CD14-positive monocyte (primary cell): Measurements from ENCODE around the gene ZNF90. TPM values are rescaled to one million over a fixed set of nuclear protein-coding genes. Genes with fewer than 3 reads are reported as not detected.
"Not testable (repeated sequence)": the region's sequence is repeated elsewhere in the genome, so short reads cannot be mapped to it uniquely, and the experiment has no call there.

ENCODE experiments used
- DNase-seq, 3 donors: peaks; one replicate each; pipeline ENCODE4 v3.0.0-alpha.2; 2011 to 2022
- H2AFZ ChIP-seq: 2 replicates; pipeline ENCODE4 v1.6.0; 2012; ENCODE audit warnings: mild to moderate bottlenecking, low read depth, low read length, inconsistent platforms; ENCODE audit not compliant: insufficient read depth, poor library complexity, severe bottlenecking
- H3K27ac ChIP-seq, 2 donors: 1 replicate in 1 of 2; 2 replicates in 1 of 2; pipeline ENCODE4 v1.5.1; 2012 to 2013; ENCODE audit warnings: low read length in 2 of 2, control low read depth in 1 of 2, inconsistent platforms in 1 of 2, low read depth in 1 of 2, mild to moderate bottlenecking in 1 of 2
- H3K27me3 ChIP-seq, 2 donors: one replicate each; pipeline versions ENCODE4 v1.6.0 to v1.6.1; 2011 to 2013; ENCODE audit warnings: low read length in 2 of 2; ENCODE audit not compliant: control insufficient read depth in 2 of 2, insufficient read depth in 2 of 2
- H3K36me3 ChIP-seq, 2 donors: replicated peaks in 1 of 2; 1 replicate in 1 of 2; 2 replicates in 1 of 2; pipeline versions ENCODE4 v1.5.1 to v1.6.1; 2012 to 2013; ENCODE audit warnings: low read length in 2 of 2, control low read depth in 1 of 2, inconsistent platforms in 1 of 2, mild to moderate bottlenecking in 1 of 2; ENCODE audit not compliant: insufficient read depth in 2 of 2, control insufficient read depth in 1 of 2
- H3K4me1 ChIP-seq, 2 donors: 1 replicate in 1 of 2; 2 replicates in 1 of 2; pipeline versions ENCODE4 v1.5.1 to v1.6.1; 2012 to 2013; ENCODE audit warnings: low read length in 2 of 2, control low read depth in 1 of 2, inconsistent platforms in 1 of 2, mild to moderate bottlenecking in 1 of 2, moderate library complexity in 1 of 2; ENCODE audit not compliant: insufficient read depth in 2 of 2, control insufficient read depth in 1 of 2
- H3K4me2 ChIP-seq: replicated peaks from 2 replicates; pipeline ENCODE3; 2012; ENCODE audit warnings: low read length, moderate library complexity, mild to moderate bottlenecking; ENCODE audit not compliant: poor library complexity, severe bottlenecking; ENCODE audit errors: extremely low read depth
- H3K4me3 ChIP-seq, 3 experiments: fragments of 200-600 bp in 1 of 3; sonication (generic) in 1 of 3; replicated peaks in 1 of 3; 1 replicate in 2 of 3; 2 replicates in 1 of 3; pipeline ENCODE4 v1.5.1; 2011 to 2013; ENCODE audit warnings: low read length in 3 of 3, mild to moderate bottlenecking in 3 of 3, control low read depth in 2 of 3, low read depth in 2 of 3, inconsistent platforms in 1 of 3, moderate library complexity in 1 of 3
- H3K79me2 ChIP-seq: 2 replicates; pipeline ENCODE4 v1.6.0; 2012; ENCODE audit warnings: mild to moderate bottlenecking, control low read depth, inconsistent platforms, low read length, moderate library complexity; ENCODE audit not compliant: insufficient read depth
- H3K9ac ChIP-seq: 2 replicates; pipeline ENCODE4 v1.6.0; 2017; ENCODE audit warnings: low read length, mild to moderate bottlenecking; ENCODE audit not compliant: insufficient read depth, poor library complexity, severe bottlenecking
- H3K9me3 ChIP-seq, 2 donors: replicated peaks in 1 of 2; 1 replicate in 1 of 2; 2 replicates in 1 of 2; pipeline versions ENCODE4 v1.5.1 to v1.6.1; 2012 to 2013; ENCODE audit warnings: low read length in 2 of 2, control low read depth in 1 of 2; ENCODE audit not compliant: control insufficient read depth in 1 of 2, insufficient read depth in 1 of 2
- H4K20me1 ChIP-seq: 2 replicates; pipeline ENCODE4 v1.6.0; 2012; ENCODE audit warnings: mild to moderate bottlenecking, low read length, control low read depth, moderate library complexity; ENCODE audit not compliant: insufficient read depth
- H3K27ac Mint-ChIP-seq, 7 donors: one replicate each; pipeline ENCODE4 v1.8.0; 2020; ENCODE audit warnings: mild to moderate bottlenecking in 7 of 7, mixed read lengths in 7 of 7, moderate library complexity in 6 of 7, inconsistent platforms in 2 of 7
- H3K27me3 Mint-ChIP-seq, 3 donors: one replicate each; pipeline ENCODE4 v1.8.0; 2021 to 2022; ENCODE audit warnings: low read depth in 3 of 3, mild to moderate bottlenecking in 3 of 3, mixed read lengths in 3 of 3, moderate library complexity in 3 of 3, inconsistent platforms in 1 of 3
- H3K36me3 Mint-ChIP-seq, 2 donors: one replicate each; pipeline ENCODE4 v1.8.0; 2020; ENCODE audit warnings: mixed read lengths in 2 of 2, inconsistent platforms in 1 of 2, mild to moderate bottlenecking in 1 of 2
- H3K4me1 Mint-ChIP-seq: one replicate; pipeline ENCODE4 v1.8.0; 2020; ENCODE audit warnings: mild to moderate bottlenecking, mixed read lengths
- H3K4me3 Mint-ChIP-seq, 2 donors: one replicate each; pipeline ENCODE4 v1.8.0; 2020; ENCODE audit warnings: mild to moderate bottlenecking in 2 of 2, mixed read lengths in 2 of 2, moderate library complexity in 1 of 2
- H3K9me3 Mint-ChIP-seq, 7 donors: one replicate each; pipeline ENCODE4 v1.8.0; 2020 to 2022; ENCODE audit warnings: mixed read lengths in 7 of 7, mild to moderate bottlenecking in 6 of 7, moderate library complexity in 6 of 7, inconsistent platforms in 2 of 7
- WGBS: methylation state at CpG from one replicate; pipeline ENCODE4 v1.1.5; 2013; ENCODE audit warnings: missing lambda C conversion rate; ENCODE audit not compliant: insufficient coverage; 5-methylcytosine and 5-hydroxymethylcytosine counted together
- intact Hi-C, 2 donors: fragments of 100-400 bp; cut with micrococcal nuclease; formaldehyde crosslinking; loops; one replicate each; pipeline versions ENCODE4 v1.15.0 to v1.15.1; 2023
- polyA plus RNA-seq, 3 donors: library from polyadenylated mRNA; depleted of rRNA in 1 of 3; unstranded in 2 of 3; stranded (reverse) in 1 of 3; fragments of 300-500 nt in 2 of 3; fragments of >200 nt in 1 of 3; fragmentation: Illumina TruSeq in 2 of 3; gene quantifications; 1 replicate in 2 of 3; 2 replicates in 1 of 3; pipeline ENCODE4 v1.2.3, GENCODE V29; 2012 to 2021
- TF ChIP-seq, protein P1 (sequence below): fragments of 200-600 bp; IDR thresholded peaks from one replicate; pipeline ENCODE4 v1.8.0; 2022; ENCODE audit warnings: antibody characterized with exemption, mild to moderate bottlenecking

The ZNF90 gene
- polyA plus RNA-seq, 3 donors: 0.59 TPM; not detected in 2

GRCh38 chr19:20080656-20081055 lies 2.9 kb downstream of the ZNF90 start:
- TF ChIP-seq, protein P1, sequence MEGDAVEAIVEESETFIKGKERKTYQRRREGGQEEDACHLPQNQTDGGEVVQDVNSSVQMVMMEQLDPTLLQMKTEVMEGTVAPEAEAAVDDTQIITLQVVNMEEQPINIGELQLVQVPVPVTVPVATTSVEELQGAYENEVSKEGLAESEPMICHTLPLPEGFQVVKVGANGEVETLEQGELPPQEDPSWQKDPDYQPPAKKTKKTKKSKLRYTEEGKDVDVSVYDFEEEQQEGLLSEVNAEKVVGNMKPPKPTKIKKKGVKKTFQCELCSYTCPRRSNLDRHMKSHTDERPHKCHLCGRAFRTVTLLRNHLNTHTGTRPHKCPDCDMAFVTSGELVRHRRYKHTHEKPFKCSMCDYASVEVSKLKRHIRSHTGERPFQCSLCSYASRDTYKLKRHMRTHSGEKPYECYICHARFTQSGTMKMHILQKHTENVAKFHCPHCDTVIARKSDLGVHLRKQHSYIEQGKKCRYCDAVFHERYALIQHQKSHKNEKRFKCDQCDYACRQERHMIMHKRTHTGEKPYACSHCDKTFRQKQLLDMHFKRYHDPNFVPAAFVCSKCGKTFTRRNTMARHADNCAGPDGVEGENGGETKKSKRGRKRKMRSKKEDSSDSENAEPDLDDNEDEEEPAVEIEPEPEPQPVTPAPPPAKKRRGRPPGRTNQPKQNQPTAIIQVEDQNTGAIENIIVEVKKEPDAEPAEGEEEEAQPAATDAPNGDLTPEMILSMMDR: no peak
- H3K4me1 ChIP-seq: peaks cover 12 to 17% of the 10 kb centered on the region in 2 donors
- peaks cover 0 to 25% of the 10 kb centered on the region in 2 donors for H3K36me3 ChIP-seq
- Mint-ChIP-seq H3K4me1 (peaks cover 18% of the 10 kb centered on the region), H3K9me3 (peaks cover 48 to 94% (median 79%) of the 10 kb centered on the region in 7 donors), H3K36me3 (peaks cover 23 to 39% of the 10 kb centered on the region in 2 donors), H3K4me3 (no peak overlapping the region), H3K27ac (no peak overlapping the region), H3K27me3 (peaks cover 0 to 1% (median under 1%) of the 10 kb centered on the region in 3 donors)
- no peak overlapping the region for H2AFZ ChIP-seq
- no peak for DNase-seq
- no peak overlapping the region for H3K4me2 ChIP-seq
- H3K9me3 ChIP-seq: peaks cover 75 to 76% of the 10 kb centered on the region in 2 donors
- peaks cover 32% of the 10 kb centered on the region for H3K79me2 ChIP-seq
- no peak overlapping the region for H3K4me3 ChIP-seq
- H4K20me1 ChIP-seq: no peaks in the 10 kb centered on the region
- H3K27me3 ChIP-seq: no peaks in the 10 kb centered on the region
- intact Hi-C loops: no loop called here
- WGBS: 100% methylated on average over 1 of the region's 3 CpGs
- H3K27ac ChIP-seq: no peak overlapping the region
- no peak overlapping the region for H3K9ac ChIP-seq

GRCh38 chr19:20082232-20082833 lies 4.5 kb downstream of the ZNF90 start:
- 80% methylated on average over 1 of the region's 3 CpGs for WGBS
- H3K79me2 ChIP-seq: peaks cover 47% of the 10 kb centered on the region
- peaks cover 47 to 87% (median 67%) of the 10 kb centered on the region in 7 donors for H3K9me3 Mint-ChIP-seq

DNA sequence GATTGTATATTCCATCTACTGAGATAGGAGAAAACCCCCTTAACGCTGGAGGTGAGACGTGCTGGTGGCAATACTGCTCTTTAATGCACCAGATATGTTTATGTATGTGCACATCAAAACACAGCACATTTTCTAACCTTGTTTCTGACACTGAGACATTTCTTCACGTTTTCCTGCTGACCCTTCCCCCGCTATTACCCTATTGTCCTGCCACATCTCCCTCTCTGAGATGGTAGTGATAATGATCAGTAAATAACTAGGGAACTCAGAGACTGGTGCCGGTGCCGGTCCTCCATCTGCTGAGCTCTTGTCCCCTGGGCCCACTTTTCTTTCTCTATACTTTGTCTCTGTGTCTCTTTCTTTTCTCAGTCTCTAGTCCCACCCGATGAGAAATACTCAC lies 5.1 kb downstream of the ZNF90 start:
- H3K9ac ChIP-seq, H3K4me3 Mint-ChIP-seq, H3K27me3 ChIP-seq, H3K27ac Mint-ChIP-seq, H3K4me3 ChIP-seq, H3K4me2 ChIP-seq, H3K27ac ChIP-seq, H4K20me1 ChIP-seq, intact Hi-C loops, H3K27me3 Mint-ChIP-seq, DNase-seq, H2AFZ ChIP-seq: not testable (repeated sequence)
- WGBS: no CpG with 5 or more reads among the region's 7 CpGs
- peaks cover 0 to 30% of the 10 kb centered on the region in 2 donors for H3K36me3 ChIP-seq
- Mint-ChIP-seq H3K36me3 (peaks cover 27 to 44% of the 10 kb centered on the region in 2 donors), H3K4me1 (peaks cover 15% of the 10 kb centered on the region), H3K9me3 (peaks cover 50 to 88% (median 69%) of the 10 kb centered on the region in 7 donors)
- H3K9me3 ChIP-seq: peaks cover 66 to 79% of the 10 kb centered on the region in 2 donors
- H3K4me1 ChIP-seq: peaks cover 8 to 14% of the 10 kb centered on the region in 2 donors
- H3K79me2 ChIP-seq: peaks cover 50% of the 10 kb centered on the region

More at GRCh38 chr19:20082232-20082833, 4.5 kb downstream of the ZNF90 start:
- H3K4me2 ChIP-seq, H3K27me3 ChIP-seq, H3K27ac ChIP-seq, H3K9ac ChIP-seq, H3K27me3 Mint-ChIP-seq, H2AFZ ChIP-seq, intact Hi-C loops, H3K4me3 Mint-ChIP-seq, H4K20me1 ChIP-seq, DNase-seq, H3K27ac Mint-ChIP-seq, H3K4me3 ChIP-seq: not testable (repeated sequence)
- Histone ChIP-seq H3K9me3 (peaks cover 65 to 74% of the 10 kb centered on the region in 2 donors), H3K4me1 (peaks cover 12 to 17% of the 10 kb centered on the region in 2 donors), H3K36me3 (peaks cover 0 to 27% of the 10 kb centered on the region in 2 donors)
- peaks cover 18% of the 10 kb centered on the region for H3K4me1 Mint-ChIP-seq
- H3K36me3 Mint-ChIP-seq: peaks cover 23 to 40% of the 10 kb centered on the region in 2 donors
